Measurements from ENCODE around the gene AQP5.

DNA sequence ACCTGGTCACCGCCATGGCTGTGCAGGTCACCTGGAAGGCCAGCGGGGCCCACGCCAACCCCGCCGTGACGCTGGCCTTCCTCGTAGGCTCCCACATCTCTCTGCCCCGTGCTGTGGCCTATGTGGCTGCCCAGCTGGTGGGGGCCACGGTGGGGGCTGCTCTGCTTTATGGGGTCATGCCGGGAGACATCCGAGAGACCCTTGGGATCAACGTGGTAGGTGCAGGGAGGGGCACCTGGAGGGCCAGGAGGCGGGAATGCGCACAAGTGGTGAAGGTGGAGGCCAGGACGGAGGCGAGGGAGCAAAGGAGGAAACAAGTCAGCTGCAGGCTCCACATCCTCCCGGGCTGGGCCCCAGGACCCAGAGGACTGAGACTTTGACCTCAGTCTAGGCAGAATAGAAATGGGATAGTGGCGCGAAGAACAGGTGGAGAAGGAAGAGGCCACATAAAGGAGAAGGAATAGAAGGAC is 11.7 kb downstream of the AQP5 start:
- TF ChIP-seq POLR2A (IDR thresholded peaks at IDR 0.05; ENCODE audit: extremely low read depth, insufficient read length) (no peak), MYC (IDR thresholded peaks at IDR 0.05; ENCODE audit: low read depth, low read length) (no peak), CTCF (IDR thresholded peaks at IDR 0.05; ENCODE audit: low read depth, low read length) (no peak)
- TF ChIP-seq, protein P1, sequence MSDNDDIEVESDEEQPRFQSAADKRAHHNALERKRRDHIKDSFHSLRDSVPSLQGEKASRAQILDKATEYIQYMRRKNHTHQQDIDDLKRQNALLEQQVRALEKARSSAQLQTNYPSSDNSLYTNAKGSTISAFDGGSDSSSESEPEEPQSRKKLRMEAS (IDR thresholded peaks at IDR 0.05; ENCODE audit: low read depth, low read length) = no peak
